Measurements from ENCODE around the gene ALG12. TPM values are rescaled to one million over a fixed set of nuclear protein-coding genes. Genes with fewer than 3 reads are reported as not detected.
A peak's percentile ranks its signal among the peaks of the same experiment; 100 is the strongest.

The ALG12 gene
- total RNA-seq, 1 donor from 2014 or later, result 20.6 TPM

GRCh38 chr22:49893025-49893424 is 25.2 kb downstream of the ALG12 start:
- Mint-ChIP-seq H3K36me3 (ENCODE audit: low read depth) (peaks cover 24% of the 10 kb centered on the region), H3K27ac (ENCODE audit: unreplicated experiment) (no peak overlapping the region), H3K4me1 (ENCODE audit: low read depth) (peaks cover 9% of the 10 kb centered on the region), H3K4me3 (ENCODE audit: unreplicated experiment) (no peak overlapping the region), H3K9me3 (ENCODE audit: low read depth) (peaks cover 12% of the 10 kb centered on the region), H3K27me3 (ENCODE audit: low read depth) (no peaks in the 10 kb centered on the region)
- no peak for DNase-seq (ENCODE audit: low spot score)
- TF ChIP-seq CTCF (IDR thresholded peaks at IDR 0.05), result no peak

- H3K36me3 Mint-ChIP-seq (ENCODE audit: low read depth), result peaks cover 27% of the 10 kb centered on the region
- H3K4me3 Mint-ChIP-seq (ENCODE audit: unreplicated experiment), result no peak overlapping the region
- H3K27me3 Mint-ChIP-seq (ENCODE audit: low read depth), result no peaks in the 10 kb centered on the region
- peak; percentile 49 for DNase-seq (ENCODE audit: low spot score)
- TF ChIP-seq CTCF (IDR thresholded peaks at IDR 0.05), result no peak
- peaks cover 9% of the 10 kb centered on the region for H3K4me1 Mint-ChIP-seq (ENCODE audit: low read depth)
- H3K27ac Mint-ChIP-seq (ENCODE audit: unreplicated experiment), result no peak overlapping the region
- H3K9me3 Mint-ChIP-seq (ENCODE audit: low read depth), result peaks cover 12% of the 10 kb centered on the region
Measured at GRCh38 chr22:49892226-49892899, 25.9 kb downstream of the ALG12 start.

- Mint-ChIP-seq H3K4me3 (ENCODE audit: unreplicated experiment) (no peak overlapping the region), H3K9me3 (ENCODE audit: low read depth) (peaks cover 12% of the 10 kb centered on the region), H3K27ac (ENCODE audit: unreplicated experiment) (no peak overlapping the region), H3K27me3 (ENCODE audit: low read depth) (no peaks in the 10 kb centered on the region), H3K36me3 (ENCODE audit: low read depth) (peaks cover 38% of the 10 kb centered on the region), H3K4me1 (ENCODE audit: low read depth) (peaks cover 9% of the 10 kb centered on the region)
- DNase-seq (ENCODE audit: low spot score), result no peak
- no peak for TF ChIP-seq CTCF (IDR thresholded peaks at IDR 0.05)
Measured at GRCh38 chr22:49889071-49889470, 29.2 kb downstream of the ALG12 start.

- peaks cover 44% of the 10 kb centered on the region for H3K36me3 Mint-ChIP-seq (ENCODE audit: low read depth)
- H3K27me3 Mint-ChIP-seq (ENCODE audit: low read depth), result no peaks in the 10 kb centered on the region
- DNase-seq (ENCODE audit: low spot score), result no peak
- no peak overlapping the region for H3K27ac Mint-ChIP-seq (ENCODE audit: unreplicated experiment)
- TF ChIP-seq CTCF (IDR thresholded peaks at IDR 0.05), result no peak
- H3K4me1 Mint-ChIP-seq (ENCODE audit: low read depth), result peaks cover 17% of the 10 kb centered on the region
- peaks cover 12% of the 10 kb centered on the region for H3K9me3 Mint-ChIP-seq (ENCODE audit: low read depth)
- no peak overlapping the region for H3K4me3 Mint-ChIP-seq (ENCODE audit: unreplicated experiment)
Measured at GRCh38 chr22:49887702-49888101, 30.5 kb downstream of the ALG12 start.

GRCh38 chr22:49887064-49887451 is 31.2 kb downstream of the ALG12 start:
- Mint-ChIP-seq H3K4me1 (ENCODE audit: low read depth) (peaks cover 22% of the 10 kb centered on the region), H3K36me3 (ENCODE audit: low read depth) (peaks cover 44% of the 10 kb centered on the region), H3K9me3 (ENCODE audit: low read depth) (peaks cover 12% of the 10 kb centered on the region), H3K27me3 (ENCODE audit: low read depth) (no peaks in the 10 kb centered on the region), H3K27ac (ENCODE audit: unreplicated experiment) (no peak overlapping the region), H3K4me3 (ENCODE audit: unreplicated experiment) (no peak overlapping the region)
- DNase-seq (ENCODE audit: low spot score), result peak; percentile 48
- TF ChIP-seq CTCF (IDR thresholded peaks at IDR 0.05), result no peak
